ENCODE measurements around the gene MROH2A.

- no peak for TF ChIP-seq POLR2A (IDR thresholded peaks at IDR 0.05; ENCODE audit: low read depth, low read length)
- no peak for TF ChIP-seq TAF1 (IDR thresholded peaks at IDR 0.05; ENCODE audit: borderline replicate concordance, low read depth, low read length)
Measured at GRCh38 chr2:233817995-233818638, 40.0 kb downstream of the MROH2A start.
